Right lobe of liver (tissue), 6 donors: ENCODE results near the gene PHKB. TPM values are rescaled to one million over a fixed set of nuclear protein-coding genes. Genes with fewer than 3 reads are reported as not detected.
"Not testable (repeated sequence)": the region's sequence is repeated elsewhere in the genome, so short reads cannot be mapped to it uniquely, and the experiment has no call there.

ENCODE experiments used
- ATAC-seq, 4 donors: fragments of 200-7000 bp; cut with Tn5 transposase; one replicate each; pipeline ENCODE4 v1.9.1; 2020; ENCODE audit warnings: mild to moderate bottlenecking in 4 of 4, moderate library complexity in 4 of 4
- DNase-seq, 3 donors: peaks; one replicate each; pipeline ENCODE4 v3.0.0-alpha.2; 2020
- H3K27ac ChIP-seq, 3 donors: fragments of 200-600 bp; one replicate each; pipeline ENCODE4 v1.8.0; 2022
- H3K27me3 ChIP-seq, 2 donors: fragments of 200-600 bp; one replicate each; pipeline ENCODE4 v1.8.0; 2022
- H3K36me3 ChIP-seq, 4 donors: fragments of 200-600 bp; sonication (generic) in 1 of 4; one replicate each; pipeline versions ENCODE4 v1.5.1 to v1.8.0; 2017 to 2022; ENCODE audit warnings: control low read depth in 1 of 4
- H3K4me1 ChIP-seq, 4 donors: fragments of 200-600 bp; sonication (generic) in 1 of 4; one replicate each; pipeline versions ENCODE4 v1.5.1 to v1.8.0; 2017 to 2022; ENCODE audit warnings: control low read depth in 1 of 4
- H3K4me3 ChIP-seq, 3 donors: fragments of 200-600 bp; one replicate each; pipeline ENCODE4 v1.8.0; 2022
- H3K9me3 ChIP-seq, 4 donors: fragments of 200-600 bp; sonication (generic) in 1 of 4; one replicate each; pipeline versions ENCODE4 v1.5.1 to v1.8.0; 2017 to 2022; ENCODE audit warnings: control low read depth in 1 of 4
- CTCF ChIP-seq, 4 donors: fragments of 200-600 bp in 3 of 4; fragments of 450-650 bp in 1 of 4; IDR thresholded peaks; one replicate each; pipeline versions ENCODE4 v1.5.1 to v1.8.0; 2016 to 2022; ENCODE audit warnings: antibody characterized with exemption in 4 of 4, mild to moderate bottlenecking in 2 of 4
- POLR2A ChIP-seq: fragments of 450-650 bp; IDR thresholded peaks from one replicate; pipeline ENCODE4 v1.6.1; 2017; ENCODE audit warnings: antibody characterized with exemption, mild to moderate bottlenecking
- WGBS: methylation state at CpG from one replicate; pipeline ENCODE4 v1.1.6; 2018; ENCODE audit warnings: low coverage, low lambda C conversion rate; ENCODE audit not compliant: insufficient coverage; ENCODE audit errors: missing lambda C conversion rate; 5-methylcytosine and 5-hydroxymethylcytosine counted together
- intact Hi-C, 2 donors: fragments of 100-400 bp; cut with DNase I; formaldehyde crosslinking; loops; one replicate each; pipeline versions ENCODE4 v1.11.2 to v1.14.1; 2022
- total RNA-seq, 6 experiments: library from RNA; depleted of rRNA in 2 of 6; stranded (reverse); fragments of >200 nt in 2 of 6; fragmentation: NEBNext Ultra II Directional in 3 of 6; extraction: Animal tissue kit (Norgen Biotek cat#: 25700) in 3 of 6; gene quantifications; one replicate each; pipeline versions ENCODE4 v1.1.0 to v1.2.4, GENCODE V29; 2016 to 2023
- donor health status: DM: no; HTN: yes; CAD: no.
- donor health status: DM: no; HTN: no; CAD: no.
- donor health status: DM: no; HTN: no; CAD: no.
- donor health status: DM: no; HTN: yes; CAD: no.
- donor health status: DM: no; HTN: yes; CAD: no.

The PHKB gene
- total RNA-seq, 6 experiments from 2014 or later, result 28.9 to 45.3 (median 35.4) TPM

GRCh38 chr16:47528431-47528830 is 67.3 kb downstream of the PHKB start:
- TF ChIP-seq CTCF (IDR thresholded peaks at IDR 0.05) (no peak), POLR2A (no peak)
- intact Hi-C loops, result no loop called here
- Histone ChIP-seq H3K4me3 (no peak overlapping the region), H3K27ac (no peak overlapping the region), H3K27me3 (no peaks in the 10 kb centered on the region), H3K36me3 (no peaks in the 10 kb centered on the region), H3K4me1 (peaks cover 0 to 3% (median 0%) of the 10 kb centered on the region in 4 donors), H3K9me3 (no peaks in the 10 kb centered on the region)
- WGBS, result 98% methylated on average over 4 of the region's 4 CpGs
- DNase-seq, result no peak
- ATAC-seq, result no peak

GRCh38 chr16:47533744-47534292 is 72.7 kb downstream of the PHKB start:
- ATAC-seq (peak in 1 of 4 donors; percentile 24), DNase-seq (no peak)
- Histone ChIP-seq H3K27me3 (no peaks in the 10 kb centered on the region), H3K9me3 (no peaks in the 10 kb centered on the region), H3K27ac (no peak overlapping the region), H3K4me1 (no peaks in the 10 kb centered on the region), H3K4me3 (no peak overlapping the region), H3K36me3 (no peaks in the 10 kb centered on the region)
- no CpG with 5 or more reads among the region's 8 CpGs for WGBS
- intact Hi-C loops, result no loop called here
- TF ChIP-seq POLR2A, result no peak

- ATAC-seq, result no peak
- Histone ChIP-seq H3K27me3 (no peaks in the 10 kb centered on the region), H3K9me3 (peaks cover 0 to 7% (median 0%) of the 10 kb centered on the region in 4 donors), H3K4me3 (no peak overlapping the region), H3K27ac (no peak overlapping the region), H3K36me3 (peaks cover 0 to 2% (median 0%) of the 10 kb centered on the region in 4 donors), H3K4me1 (no peaks in the 10 kb centered on the region)
- intact Hi-C loops, result no loop called here
- WGBS, result 43% methylated on average over 1 of the region's 1 CpG
- no peak for DNase-seq
- TF ChIP-seq CTCF (IDR thresholded peaks at IDR 0.05) (no peak), POLR2A (no peak)
Measured at GRCh38 chr16:47538472-47538871, 77.3 kb downstream of the PHKB start.

GRCh38 chr16:47539707-47540670 is 78.9 kb downstream of the PHKB start:
- ATAC-seq, H3K4me3 ChIP-seq, H3K4me1 ChIP-seq, H3K9me3 ChIP-seq, H3K27ac ChIP-seq, H3K36me3 ChIP-seq, DNase-seq, H3K27me3 ChIP-seq, intact Hi-C loops: not testable (repeated sequence)
- WGBS, result 88% methylated on average over 13 of the region's 13 CpGs

GRCh38 chr16:47541135-47541534 is 80.0 kb downstream of the PHKB start:
- DNase-seq, H3K4me3 ChIP-seq, H3K27ac ChIP-seq, intact Hi-C loops, H3K36me3 ChIP-seq, H3K27me3 ChIP-seq, H3K4me1 ChIP-seq, H3K9me3 ChIP-seq, ATAC-seq: not testable (repeated sequence)
- 100% methylated on average over 3 of the region's 3 CpGs for WGBS

GRCh38 chr16:47544255-47544654 is 83.1 kb downstream of the PHKB start:
- H3K27ac ChIP-seq, DNase-seq, H3K4me3 ChIP-seq, H3K9me3 ChIP-seq, H3K4me1 ChIP-seq, H3K36me3 ChIP-seq, ATAC-seq, H3K27me3 ChIP-seq, intact Hi-C loops: not testable (repeated sequence)
- 73% methylated on average over 6 of the region's 6 CpGs for WGBS

GRCh38 chr16:47551185-47551584 is 90.1 kb downstream of the PHKB start:
- H3K27ac ChIP-seq, intact Hi-C loops, DNase-seq, H3K36me3 ChIP-seq, H3K27me3 ChIP-seq, H3K9me3 ChIP-seq, H3K4me1 ChIP-seq, ATAC-seq, H3K4me3 ChIP-seq: not testable (repeated sequence)
- 96% methylated on average over 3 of the region's 3 CpGs for WGBS

- intact Hi-C loops, ATAC-seq: not testable (repeated sequence)
Measured at GRCh38 chr16:47551767-47552166, 90.6 kb downstream of the PHKB start.

More at GRCh38 chr16:47551767-47552166, 90.6 kb downstream of the PHKB start:
- 86% methylated on average over 3 of the region's 3 CpGs for WGBS
- not testable (repeated sequence) for H3K9me3 ChIP-seq, H3K4me3 ChIP-seq, DNase-seq, H3K27ac ChIP-seq, H3K36me3 ChIP-seq, H3K27me3 ChIP-seq, H3K4me1 ChIP-seq
